Ramos (cell line): Measurements from ENCODE around the gene OR2A7.
"Not testable (repeated sequence)": the region's sequence is repeated elsewhere in the genome, so short reads cannot be mapped to it uniquely, and the experiment has no call there.

Experiments used
- in situ Hi-C: fragments of 300-500 bp; cut with MboI; formaldehyde crosslinking; loops from one replicate; pipeline ENCODE4 v1.14.3; 2022; ENCODE audit warnings: low sequenced_read_pairs; ENCODE audit not compliant: unreplicated experiment

The OR2A7 gene

GRCh38 chr7:144256112-144256511 is 8.5 kb downstream of the OR2A7 start:
- in situ Hi-C loops, result no loop called here

- in situ Hi-C loops, result no loop called here
These were observed 9.1 kb downstream of the OR2A7 start for GRCh38 chr7:144255471-144255897.

- in situ Hi-C loops, result not testable (repeated sequence)
These were observed 12.3 kb downstream of the OR2A7 start for GRCh38 chr7:144252307-144252706.

- in situ Hi-C loops, result not testable (repeated sequence)
These were observed 16.8 kb downstream of the OR2A7 start for GRCh38 chr7:144247674-144248330.

GRCh38 chr7:144246967-144247366 is 17.6 kb downstream of the OR2A7 start:
- in situ Hi-C loops, result not testable (repeated sequence)

- in situ Hi-C loops, result not testable (repeated sequence)
These were observed 19.2 kb downstream of the OR2A7 start for GRCh38 chr7:144245372-144245771.

GRCh38 chr7:144239365-144239764 is 25.2 kb downstream of the OR2A7 start, which contains the start of gene OR2A42:
Gene OR2A42, minus strand, starts transcription at chr7:144239605. Its CDS starts 6,762 bp downstream, at chr7:144232843.
- in situ Hi-C loops, result not testable (repeated sequence)

GRCh38 chr7:144238530-144239082 is 26.0 kb downstream of the OR2A7 start:
- in situ Hi-C loops, result not testable (repeated sequence)

GRCh38 chr7:144233039-144233438 is 31.6 kb downstream of the OR2A7 start:
- in situ Hi-C loops, result not testable (repeated sequence)

- in situ Hi-C loops, result not testable (repeated sequence)
These were observed 33.6 kb downstream of the OR2A7 start for GRCh38 chr7:144231027-144231426.

- in situ Hi-C loops, result not testable (repeated sequence)
These were observed 35.8 kb downstream of the OR2A7 start for GRCh38 chr7:144228810-144229209.

GRCh38 chr7:144226866-144227265 is 37.7 kb downstream of the OR2A7 start:
- in situ Hi-C loops, result not testable (repeated sequence)

GRCh38 chr7:144223675-144224074 is 40.9 kb downstream of the OR2A7 start:
- in situ Hi-C loops, result not testable (repeated sequence)

GRCh38 chr7:144220531-144220930 is 44.1 kb downstream of the OR2A7 start:
- in situ Hi-C loops, result not testable (repeated sequence)

GRCh38 chr7:144219149-144219548 is 45.4 kb downstream of the OR2A7 start:
- in situ Hi-C loops, result not testable (repeated sequence)

GRCh38 chr7:144218581-144218980 is 46.0 kb downstream of the OR2A7 start:
- in situ Hi-C loops, result not testable (repeated sequence)

- in situ Hi-C loops, result not testable (repeated sequence)
These were observed 47.4 kb downstream of the OR2A7 start for GRCh38 chr7:144217200-144217599.
